GM18861 (cell line): ENCODE measurements around the gene VCP.

Source experiments
- ATAC-seq: cut with Tn5 transposase; IDR thresholded peaks from one replicate; pipeline ENCODE4 v1.9.1; 2021; ENCODE audit not compliant: unreplicated experiment

VCP gene

DNA sequence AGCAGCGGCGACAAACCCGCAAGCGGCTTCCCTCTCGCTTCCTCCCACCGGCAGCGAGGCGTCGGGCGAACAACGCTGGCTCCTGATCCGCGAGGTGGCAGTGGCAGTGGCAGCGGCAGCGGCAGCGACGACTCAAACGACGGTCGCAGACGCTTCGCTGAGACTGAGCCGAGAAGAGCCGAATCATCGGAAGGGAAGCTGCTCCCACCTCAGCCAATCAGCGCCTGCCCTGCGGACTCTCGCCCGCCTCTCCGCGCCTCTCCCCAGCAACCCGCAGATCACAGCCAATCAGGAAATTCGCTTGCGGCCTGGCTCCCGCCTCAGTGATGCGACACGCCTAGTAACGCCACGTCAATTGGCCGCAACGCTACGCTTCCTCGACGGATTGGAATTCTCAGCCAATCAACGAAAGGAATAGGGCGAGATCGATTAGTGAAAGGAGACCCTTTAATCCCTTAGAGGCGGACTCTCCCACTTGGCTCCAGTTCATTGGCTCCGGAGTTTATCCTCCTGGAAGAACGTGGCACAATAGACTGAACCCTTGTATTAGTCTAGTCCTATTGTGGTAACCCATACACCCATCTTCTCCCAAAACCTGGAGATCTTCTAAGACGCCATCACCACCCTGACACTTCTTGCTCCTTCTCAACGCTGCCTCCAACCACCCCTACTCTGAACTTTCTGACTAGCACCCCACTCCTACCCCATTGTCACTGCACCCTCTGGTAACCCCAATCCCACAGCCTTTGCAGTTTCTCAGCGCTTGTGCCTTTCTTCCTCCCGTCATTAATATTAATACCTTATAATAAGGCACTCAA lies at the start of gene VCP:
TSS of gene VCP (minus strand) at position 165 of the 818 bp plus-strand sequence. CDS start 272 bp downstream, outside the sequence.
- peak; percentile 79 for ATAC-seq

DNA sequence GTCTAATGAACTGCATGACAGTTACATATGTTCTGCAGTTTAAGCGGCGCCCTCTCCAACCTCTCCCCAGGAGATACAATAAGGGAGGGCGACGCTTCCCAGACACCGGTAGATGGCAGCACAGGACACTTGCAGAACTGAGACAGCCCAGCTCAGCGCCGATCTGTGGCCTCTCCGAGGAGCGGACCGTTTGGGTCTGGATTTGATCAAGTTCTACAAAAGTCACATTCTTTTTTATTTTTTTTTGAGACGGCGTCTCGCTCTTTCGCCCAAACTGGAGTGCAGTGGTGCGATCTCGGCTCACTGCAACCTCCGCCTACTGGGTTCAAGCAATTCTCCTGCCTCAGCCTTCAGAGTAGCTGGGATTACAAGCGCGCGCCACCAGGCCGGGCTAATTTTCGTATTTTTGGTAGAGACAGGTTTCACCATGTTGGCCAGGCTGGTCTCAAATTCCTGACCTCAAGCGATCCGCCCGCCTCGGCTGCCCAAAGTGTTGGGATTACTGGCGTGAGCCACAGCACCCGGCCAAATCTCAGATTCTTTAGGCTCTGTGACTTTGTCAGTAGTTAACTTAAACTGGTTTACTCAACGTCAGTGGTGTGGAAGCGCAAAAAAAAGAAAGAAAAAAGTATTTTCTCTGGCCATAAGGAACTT lies 44.6 kb upstream of the VCP start:
- peak; percentile 41 for ATAC-seq

DNA sequence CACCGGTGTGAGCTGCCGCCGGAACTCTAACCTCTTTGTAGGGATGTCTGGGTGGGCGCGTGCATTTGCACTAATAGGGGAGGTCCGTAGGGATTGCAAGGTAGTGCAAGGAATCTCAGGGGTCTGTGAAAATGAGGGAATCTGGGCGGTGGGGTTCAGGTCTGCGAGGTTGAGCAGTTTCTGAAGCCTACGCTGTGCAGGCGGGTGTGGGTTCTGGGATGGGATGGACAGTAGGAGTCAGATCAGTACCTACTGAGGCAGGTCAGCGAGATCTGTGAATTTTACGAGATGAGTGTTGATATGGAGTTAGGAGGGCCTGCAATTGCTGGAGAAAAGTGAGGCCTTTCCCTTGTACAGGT lies 44.1 kb upstream of the VCP start:
- no peak for ATAC-seq

DNA sequence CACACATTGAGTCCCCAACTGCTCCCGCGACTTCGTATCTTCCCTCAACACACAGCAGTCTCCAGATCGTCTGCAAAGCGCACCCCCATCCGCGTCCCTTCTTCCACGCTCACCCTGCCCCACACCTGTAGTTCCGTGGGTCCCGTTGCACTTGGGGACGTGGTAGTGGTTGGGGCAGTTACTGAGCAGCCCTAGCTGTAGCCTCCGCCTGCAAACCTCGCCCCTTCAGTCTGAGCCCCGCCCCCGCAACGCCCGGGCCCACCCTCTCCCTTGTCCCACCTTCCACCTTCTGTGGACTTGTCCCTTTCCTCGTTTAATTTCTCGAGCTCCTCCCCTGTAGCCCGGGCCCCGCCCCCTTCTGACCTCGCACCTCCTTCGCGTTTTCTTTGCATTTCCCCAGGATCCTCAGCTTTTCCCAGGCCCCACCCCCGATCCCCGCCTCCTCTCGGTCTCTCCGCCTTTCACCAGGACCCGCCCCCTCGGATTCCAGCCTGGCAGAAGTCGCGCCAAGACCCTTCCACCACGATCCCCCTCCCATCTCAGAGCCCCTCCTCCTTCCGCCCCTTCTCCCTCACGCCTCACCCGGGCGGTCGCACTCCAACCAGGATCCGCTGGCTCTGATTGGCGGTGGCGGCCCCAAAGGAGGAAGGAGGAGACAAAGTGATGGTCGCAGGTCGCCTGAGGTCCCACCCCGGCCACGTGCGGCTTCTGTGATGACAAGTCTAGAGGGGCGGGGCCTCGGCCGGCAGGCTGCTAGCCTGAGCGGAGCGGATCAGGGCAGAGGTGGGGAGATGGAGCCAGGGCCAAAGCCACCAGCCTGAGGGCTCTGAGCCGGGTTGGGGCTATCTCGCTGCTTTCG lies 43.5 kb upstream of the VCP start, which contains the start of gene ATOSB:
TSS of gene ATOSB (minus strand) at position 183 of the 859 bp plus-strand sequence. CDS start 7,588 bp downstream, outside the sequence.
- ATAC-seq = peak; percentile 49

DNA sequence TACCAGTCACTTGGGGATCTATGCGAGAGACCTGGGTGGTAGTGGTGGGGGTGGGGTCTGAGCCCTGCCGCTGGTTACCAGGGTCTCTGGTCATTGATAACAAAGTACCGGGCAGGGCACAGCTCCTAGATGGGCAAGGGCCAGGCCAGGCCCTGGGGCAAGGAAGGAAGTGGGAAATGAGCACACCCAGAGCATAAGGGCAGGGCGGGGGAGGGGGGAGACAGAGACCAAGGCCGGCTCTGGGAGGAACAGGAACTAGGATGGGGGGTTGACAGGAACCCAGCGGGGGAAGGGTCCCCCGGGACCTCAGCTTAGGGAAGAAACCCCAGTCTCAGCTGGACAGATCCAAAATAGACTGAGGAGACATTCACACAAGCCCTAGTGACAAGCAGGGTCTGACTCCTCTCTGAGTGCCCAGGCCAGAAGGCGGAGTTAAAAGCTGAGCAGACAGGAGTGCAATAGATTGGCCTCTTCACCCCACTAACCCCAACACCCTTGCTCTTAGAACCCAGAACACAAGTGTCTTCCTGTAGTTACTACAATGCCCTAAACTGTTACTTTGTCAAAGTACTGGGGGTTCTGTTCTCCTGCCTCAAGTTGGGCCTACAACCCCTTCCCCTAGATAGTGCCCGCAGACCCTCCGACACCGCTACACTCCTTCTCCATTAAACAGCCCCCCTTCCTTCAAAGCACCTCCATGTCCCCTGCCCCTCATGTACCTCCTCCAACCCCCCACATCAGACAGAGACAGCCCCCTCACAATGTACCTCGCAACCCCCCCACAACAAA lies 42.6 kb upstream of the VCP start:
- ATAC-seq = no peak

DNA sequence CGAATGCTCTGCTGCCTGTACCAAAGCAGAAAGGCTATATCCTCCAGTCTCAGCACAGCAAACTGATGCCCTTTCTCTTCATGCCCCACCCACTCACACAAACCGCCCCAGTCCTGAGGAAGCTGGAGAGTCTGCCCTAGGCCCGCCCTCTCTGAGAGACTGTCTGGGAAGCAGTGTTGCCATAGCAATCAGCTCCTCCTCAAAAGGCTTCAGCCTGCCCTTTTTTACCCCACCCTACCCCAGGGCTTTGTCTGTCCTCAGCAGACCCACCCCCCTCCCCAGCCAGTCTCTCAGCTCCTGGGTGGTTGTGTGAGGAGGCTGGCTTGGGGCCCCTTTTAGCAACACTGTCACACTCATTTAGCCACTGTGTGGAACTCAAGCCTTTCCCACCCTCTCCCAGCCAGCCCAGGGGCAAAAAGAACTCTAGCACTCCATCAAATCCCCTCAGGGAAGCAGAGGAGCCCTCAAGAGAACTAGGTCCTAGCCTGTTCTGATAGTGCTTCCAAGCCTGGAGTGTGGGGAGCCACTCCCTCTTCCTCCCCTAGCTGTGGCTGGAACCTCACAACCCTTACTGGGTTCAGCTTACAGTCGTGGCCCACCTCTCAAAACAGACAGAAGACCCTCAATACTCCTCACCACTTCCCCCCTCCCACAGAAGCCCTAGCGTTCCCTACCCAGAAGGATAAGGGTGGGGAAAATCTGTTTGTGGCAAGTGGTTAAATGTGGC lies 41.9 kb upstream of the VCP start:
- no peak for ATAC-seq

DNA sequence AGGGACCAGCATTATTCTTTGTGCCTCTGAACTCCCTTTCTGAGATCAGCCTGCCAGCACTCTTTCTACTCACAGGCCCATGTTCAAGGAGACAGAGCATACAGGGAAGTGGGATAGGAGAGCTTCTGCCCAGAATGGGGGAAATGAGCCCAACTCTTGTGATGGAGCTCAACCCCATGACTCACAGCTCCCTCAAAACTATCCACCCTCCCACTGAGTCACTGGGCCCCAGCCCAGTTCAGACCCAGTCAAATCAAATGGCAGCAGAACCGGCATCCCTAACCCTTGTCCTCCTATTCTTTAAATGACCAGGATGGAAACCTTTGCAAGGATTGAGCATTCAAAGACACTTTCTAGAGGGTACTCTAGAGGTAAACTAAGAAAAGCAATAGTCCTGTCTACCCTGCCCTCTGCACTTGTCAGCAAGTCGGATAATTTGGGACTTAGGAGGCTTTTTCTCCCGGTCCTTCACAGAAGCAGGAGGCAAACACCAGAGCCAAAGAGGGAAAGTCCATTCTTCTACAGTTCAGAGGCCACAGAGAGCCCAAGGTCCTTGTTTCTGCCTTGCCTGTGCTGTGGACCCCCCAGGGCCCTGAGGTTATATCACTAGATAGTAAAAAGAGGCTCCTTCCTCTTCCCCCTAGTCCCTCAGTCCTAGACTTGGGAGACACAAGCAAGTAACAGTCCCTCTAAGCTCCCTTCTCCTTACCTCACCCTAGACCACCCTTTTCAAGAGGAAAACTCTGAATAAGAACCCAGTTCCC lies 40.0 kb upstream of the VCP start:
- no peak for ATAC-seq

DNA sequence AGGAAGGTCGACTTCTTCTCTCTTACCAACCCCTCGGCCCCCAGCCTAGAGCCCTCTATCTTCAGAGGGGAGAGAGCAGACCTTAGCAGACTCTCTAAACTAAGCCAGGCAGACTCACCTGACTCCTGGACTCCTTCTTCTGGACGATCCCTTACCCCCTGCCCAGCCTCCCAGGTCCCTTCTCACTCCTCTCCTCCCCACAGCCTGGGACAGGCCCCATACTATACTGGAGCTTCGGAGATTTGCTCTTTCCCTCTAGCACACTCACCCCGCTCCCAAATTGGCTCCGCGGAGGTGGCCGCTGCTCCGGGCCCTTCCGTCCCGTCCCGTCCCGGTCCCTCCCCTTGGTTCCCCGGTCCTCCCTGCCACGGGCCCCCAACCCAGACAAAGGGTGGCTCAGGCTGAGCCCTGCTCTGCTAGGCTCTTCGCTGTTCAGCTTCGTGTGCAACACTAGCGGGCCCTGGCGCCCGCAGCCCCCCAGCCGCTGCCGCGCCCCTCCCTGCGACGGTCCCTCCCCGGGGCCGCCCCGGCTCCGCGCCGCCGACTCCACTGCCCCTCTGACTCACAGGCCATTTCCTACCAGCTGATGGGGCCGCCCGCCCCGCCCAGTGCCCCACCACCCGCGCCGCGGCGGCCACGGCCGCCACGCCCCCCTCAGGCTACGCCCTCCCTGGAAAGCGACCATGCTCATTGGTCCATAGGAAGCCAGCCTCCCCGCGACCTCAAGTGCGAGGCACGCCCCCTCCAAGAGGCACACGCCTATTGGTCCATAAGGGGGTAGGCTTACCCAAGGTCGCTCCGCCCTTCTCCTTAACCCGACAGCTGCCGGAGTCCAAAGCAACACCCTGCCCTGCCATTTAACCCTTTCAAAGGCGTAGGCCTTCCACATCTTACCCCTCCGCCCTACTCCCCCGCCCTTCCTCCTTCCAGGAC lies 38.8 kb upstream of the VCP start:
- ATAC-seq = peak; percentile 63

DNA sequence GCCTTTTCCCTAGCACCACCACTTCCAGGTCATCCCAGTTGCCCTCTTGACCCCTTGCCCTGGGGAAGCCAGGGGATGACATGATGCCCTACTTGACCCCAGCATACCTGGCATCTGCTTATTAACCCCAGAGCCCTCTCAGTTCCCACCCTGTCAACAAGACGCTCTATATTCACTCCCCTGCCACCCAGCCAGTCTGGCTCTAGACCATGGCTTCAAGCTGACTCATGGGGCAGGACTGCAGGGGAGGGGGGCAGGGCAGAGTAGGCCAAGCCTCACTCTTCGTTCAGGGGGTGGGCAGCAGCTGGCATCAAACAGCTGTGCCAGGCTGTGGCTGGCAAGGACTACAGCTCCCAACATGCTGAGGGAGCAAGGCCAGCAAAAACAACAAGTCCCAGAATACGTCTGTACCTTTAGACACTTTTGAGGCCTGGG lies 37.9 kb upstream of the VCP start:
- no peak for ATAC-seq

DNA sequence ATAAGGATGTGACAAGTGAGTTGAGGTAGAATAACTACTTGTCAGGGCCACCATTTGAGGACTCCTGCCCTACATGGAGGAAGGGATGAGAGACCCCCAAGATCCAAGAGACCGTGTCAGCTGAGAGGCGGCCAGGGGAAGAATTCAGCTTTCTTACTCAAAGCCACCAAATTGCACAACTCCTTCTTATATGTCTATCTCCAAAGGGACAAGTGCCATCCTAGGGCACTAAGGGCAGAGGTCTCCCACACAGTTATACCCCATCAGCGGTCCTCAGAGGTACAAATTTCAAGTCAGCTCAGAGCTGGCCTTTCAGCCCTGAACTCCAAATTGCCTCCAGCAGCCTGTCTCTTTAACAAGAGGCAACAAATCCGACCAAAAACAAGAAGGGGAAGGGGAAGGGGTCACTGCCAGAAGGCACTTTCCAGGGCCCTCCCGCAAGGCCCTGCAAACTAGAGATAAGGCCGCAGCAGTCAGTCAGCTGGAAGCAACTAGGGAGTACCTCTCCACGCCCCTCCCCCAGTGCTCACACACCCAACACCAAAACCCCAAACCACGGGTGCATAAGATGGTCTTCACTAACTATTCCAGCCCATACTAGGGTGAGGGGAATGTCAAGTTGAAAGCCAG lies 36.6 kb upstream of the VCP start:
- no peak for ATAC-seq

DNA sequence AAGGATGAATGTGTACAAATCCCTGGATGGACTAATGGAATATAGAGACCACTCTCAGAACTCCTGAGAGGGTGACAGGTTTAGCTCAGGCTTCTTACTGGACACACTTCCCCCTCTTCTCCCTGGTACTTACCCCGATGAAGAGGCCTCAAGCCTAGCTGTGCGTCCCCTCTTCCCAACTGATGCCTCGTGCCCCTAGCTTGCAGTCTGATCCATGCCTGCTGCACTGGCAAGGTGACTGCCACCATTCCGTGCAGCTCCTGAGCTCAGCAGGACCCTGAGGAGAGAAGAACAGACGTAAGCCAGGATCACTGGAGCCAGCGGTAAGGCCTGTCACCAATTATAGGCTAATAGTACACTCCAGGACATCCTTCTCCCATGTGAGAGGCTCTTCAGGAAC lies 36.0 kb upstream of the VCP start:
- ATAC-seq = no peak

DNA sequence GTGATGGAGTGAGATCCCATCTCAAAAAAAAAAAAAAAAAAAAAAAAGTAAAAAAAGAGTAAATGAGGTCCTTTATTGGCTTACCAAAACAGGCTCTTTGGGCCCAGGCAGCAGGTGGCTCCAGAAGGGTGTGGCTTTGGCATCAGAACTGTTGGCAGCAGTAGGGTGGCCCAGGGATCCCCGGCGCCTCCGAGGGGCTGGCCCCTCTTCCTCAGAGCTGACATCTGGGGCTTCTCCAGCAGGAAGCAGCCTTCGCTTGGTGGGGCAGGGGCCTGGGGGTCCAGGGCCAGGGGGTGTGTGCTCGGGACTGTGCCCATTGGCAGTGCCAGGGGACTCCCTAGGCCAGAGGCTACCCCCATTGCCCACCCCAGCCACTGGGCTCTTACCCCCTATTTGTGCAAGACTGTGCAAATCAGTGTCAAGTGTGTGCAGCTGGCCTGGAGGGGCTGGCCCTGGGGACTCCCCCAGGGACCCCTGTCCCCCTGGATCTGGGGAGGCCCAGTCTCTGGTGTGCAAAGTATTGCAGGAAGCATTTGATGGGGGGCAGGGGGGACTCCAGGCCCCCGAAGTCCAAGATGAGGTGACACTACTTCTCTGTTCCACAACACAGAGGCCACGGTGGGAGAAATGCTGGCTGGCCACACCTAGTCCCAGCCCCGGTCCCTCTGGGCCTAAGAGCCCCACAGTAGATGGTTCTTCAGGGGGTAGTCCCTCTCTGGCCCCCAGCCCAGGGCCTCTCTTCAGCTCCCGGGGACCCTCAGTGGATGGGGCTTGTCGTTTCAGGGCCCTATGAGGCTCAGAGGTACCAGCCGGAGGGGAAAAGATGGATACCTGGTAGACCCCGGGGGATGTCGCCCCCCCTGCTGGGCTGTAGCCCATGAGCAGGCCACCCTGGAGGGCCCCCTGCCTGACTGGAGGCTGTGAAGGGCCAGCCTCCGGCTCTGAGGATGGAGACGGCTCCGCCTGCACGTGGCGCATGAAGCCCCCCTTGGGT lies 35.2 kb upstream of the VCP start:
- no peak for ATAC-seq

DNA sequence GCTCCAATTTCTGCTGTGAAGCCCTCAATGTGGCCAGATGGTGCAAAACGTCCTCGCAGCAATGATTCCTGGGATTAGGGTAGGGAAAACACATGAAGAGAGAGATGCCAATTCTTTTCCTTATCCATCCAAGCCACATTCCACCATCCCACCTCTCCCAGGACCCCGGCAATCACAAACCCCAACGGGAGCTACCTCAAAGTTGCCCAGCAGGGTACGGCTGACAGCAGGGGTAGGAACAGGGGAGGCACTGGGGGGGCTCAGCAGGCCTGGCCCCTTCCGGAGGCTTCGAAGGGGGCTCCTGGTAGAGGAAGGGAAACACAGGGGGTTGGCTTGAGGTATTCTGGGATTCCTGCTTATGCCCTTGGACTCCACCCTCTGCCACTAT lies 33.9 kb upstream of the VCP start:
- no peak for ATAC-seq

DNA sequence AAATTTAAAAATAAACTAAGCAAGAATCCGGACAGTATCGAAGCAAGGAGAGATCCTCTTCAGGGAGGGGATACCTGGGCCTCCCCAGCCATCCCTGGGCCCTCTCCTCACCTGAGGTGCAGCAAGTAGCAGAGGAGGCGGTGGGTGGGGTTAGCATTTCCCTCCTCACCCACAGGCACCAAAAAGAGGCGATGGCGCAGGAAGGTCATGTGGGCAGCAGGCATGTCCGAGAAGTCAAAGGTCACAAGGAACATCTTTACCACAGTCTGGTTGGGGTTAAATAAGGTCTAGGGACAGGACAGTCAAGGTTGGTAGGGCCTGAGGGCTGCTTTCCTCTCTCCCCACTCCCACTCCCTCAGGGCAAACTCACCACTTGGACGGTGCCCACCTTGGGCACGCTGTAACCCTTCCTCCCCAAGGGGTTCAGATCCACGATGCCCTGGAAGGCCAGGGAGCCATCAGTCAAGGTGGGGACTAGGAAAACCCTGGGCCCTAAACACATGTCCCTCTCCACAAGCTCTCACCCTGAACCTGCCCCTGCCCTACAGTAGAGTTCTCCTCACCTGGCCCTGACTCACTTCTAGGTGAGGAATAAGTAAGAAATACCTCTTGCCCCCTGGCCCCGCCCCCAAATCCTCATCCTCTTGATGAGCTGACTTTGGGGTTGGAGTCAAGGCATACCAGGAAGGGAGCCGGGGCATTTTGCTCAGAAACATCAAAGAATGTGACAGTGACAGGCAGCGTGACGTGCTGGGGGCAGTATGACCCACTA lies 33.3 kb upstream of the VCP start:
- ATAC-seq = no peak

DNA sequence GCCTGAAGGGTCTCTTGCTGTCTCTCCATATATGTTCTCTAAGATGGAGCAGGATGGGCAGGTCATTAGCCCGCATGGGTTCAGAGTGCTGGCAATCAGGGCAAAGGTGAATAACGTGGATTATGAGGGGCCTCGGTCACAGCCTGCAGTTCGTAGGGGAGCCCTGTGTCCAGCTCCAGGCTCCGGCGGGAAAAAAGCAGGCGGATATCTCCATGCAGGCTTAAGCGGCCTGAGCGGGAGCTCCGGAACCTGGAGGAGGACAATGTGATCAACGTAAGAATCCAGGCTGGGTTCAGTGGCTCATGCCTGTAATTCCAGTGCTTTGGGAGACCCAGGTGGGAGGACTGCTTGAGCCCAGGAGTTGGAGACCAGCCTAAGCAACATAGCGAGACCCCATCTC lies 32.7 kb upstream of the VCP start:
- no peak for ATAC-seq

DNA sequence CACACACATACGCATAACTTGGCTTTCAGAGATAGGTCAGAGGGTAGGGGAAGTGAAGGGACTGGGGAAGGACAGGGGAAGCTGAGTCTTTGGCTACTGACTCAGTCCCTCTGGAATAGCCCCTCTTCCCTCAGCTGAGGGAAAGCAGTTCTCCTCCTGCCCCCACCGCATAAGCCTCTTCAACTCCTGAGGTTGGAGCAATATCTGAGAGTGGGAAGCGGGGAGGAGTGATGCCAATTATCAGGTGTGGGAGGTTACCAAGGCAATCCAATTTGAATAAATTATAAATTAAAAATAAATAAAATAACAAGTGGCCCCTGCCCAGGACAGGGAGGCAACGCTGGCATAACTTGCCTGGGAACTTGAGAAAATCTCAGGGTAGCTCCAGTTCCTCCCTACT lies 32.2 kb upstream of the VCP start:
- ATAC-seq = no peak
